GM21529 (cell line): ENCODE measurements around the gene BATF.
A peak's percentile ranks its signal among the peaks of the same experiment; 100 is the strongest.

Experiments used
- ATAC-seq: cut with Tn5 transposase; IDR thresholded peaks from one replicate; pipeline ENCODE4 v1.9.1; 2021; ENCODE audit not compliant: unreplicated experiment

Gene BATF

GRCh38 chr14:75559451-75560222, 37.4 kb downstream of the BATF start:
- peak; percentile 52 for ATAC-seq

- ATAC-seq = peak; percentile 53
Measured at GRCh38 chr14:75561013-75561432, 38.8 kb downstream of the BATF start.

GRCh38 chr14:75562089-75562488, 39.8 kb downstream of the BATF start:
- no peak for ATAC-seq

- ATAC-seq = no peak
Measured at GRCh38 chr14:75562489-75562888, 40.2 kb downstream of the BATF start.

GRCh38 chr14:75563931-75564330, 41.7 kb downstream of the BATF start:
- no peak for ATAC-seq

- ATAC-seq = no peak
Measured at GRCh38 chr14:75565056-75565455, 42.8 kb downstream of the BATF start.

- ATAC-seq = no peak
Measured at GRCh38 chr14:75566321-75566720, 44.1 kb downstream of the BATF start.

- no peak for ATAC-seq
Measured at GRCh38 chr14:75566752-75567151, 44.5 kb downstream of the BATF start.

- no peak for ATAC-seq
Measured at GRCh38 chr14:75568140-75568539, 45.9 kb downstream of the BATF start.

GRCh38 chr14:75568791-75569190, 46.5 kb downstream of the BATF start:
- no peak for ATAC-seq

GRCh38 chr14:75570797-75571196, 48.5 kb downstream of the BATF start:
- no peak for ATAC-seq

- no peak for ATAC-seq
Measured at GRCh38 chr14:75572104-75572503, 49.8 kb downstream of the BATF start.

- no peak for ATAC-seq
Measured at GRCh38 chr14:75577090-75577489, 54.8 kb downstream of the BATF start.

- peak; percentile 91 for ATAC-seq
Measured at GRCh38 chr14:75577729-75578101, 55.4 kb downstream of the BATF start.

- peak; percentile 41 for ATAC-seq
Measured at GRCh38 chr14:75578102-75578785, 56.0 kb downstream of the BATF start, which contains the start of gene FLVCR2. Gene FLVCR2, plus strand, starts transcription at chr14:75578620. Its CDS starts 353 bp downstream, at chr14:75578973.

- peak; percentile 24 for ATAC-seq
Measured at GRCh38 chr14:75578786-75579337, 56.6 kb downstream of the BATF start.

GRCh38 chr14:75579338-75579864, 57.1 kb downstream of the BATF start:
- no peak for ATAC-seq

GRCh38 chr14:75579882-75580281, 57.6 kb downstream of the BATF start:
- no peak for ATAC-seq

GRCh38 chr14:75587388-75587787, 65.1 kb downstream of the BATF start:
- ATAC-seq = no peak

GRCh38 chr14:75589931-75590330, 67.7 kb downstream of the BATF start:
- ATAC-seq = no peak

- no peak for ATAC-seq
Measured at GRCh38 chr14:75591331-75591946, 69.2 kb downstream of the BATF start.
